ENCODE data around the gene RNF217. TPM values are rescaled to one million over a fixed set of nuclear protein-coding genes. Genes with fewer than 3 reads are reported as not detected.

The RNF217 gene
- total RNA-seq, 1 donor, result 24.9 TPM

GRCh38 chr6:125099211-125100073, 137.2 kb downstream of the RNF217 start:
- TF ChIP-seq CTCF (IDR thresholded peaks at IDR 0.05; ENCODE audit: insufficient read depth, low read length), result peak; percentile 6
- peak overlapping the region; percentile 72 for H3K4me3 ChIP-seq (ENCODE audit: low read depth, low read length)
- DNase-seq (ENCODE audit: low read depth), result no peak

GRCh38 chr6:125100074-125100652, 137.9 kb downstream of the RNF217 start:
- no peak for DNase-seq (ENCODE audit: low read depth)
- H3K4me3 ChIP-seq (ENCODE audit: low read depth, low read length), result peak overlapping the region; percentile 72
- no peak for TF ChIP-seq CTCF (IDR thresholded peaks at IDR 0.05; ENCODE audit: insufficient read depth, low read length)

- DNase-seq (ENCODE audit: low read depth), result no peak
- H3K4me3 ChIP-seq (ENCODE audit: low read depth, low read length), result no peak overlapping the region
- TF ChIP-seq CTCF (IDR thresholded peaks at IDR 0.05; ENCODE audit: insufficient read depth, low read length), result no peak
Observed at GRCh38 chr6:125101128-125101527, 138.9 kb downstream of the RNF217 start.

- H3K4me3 ChIP-seq (ENCODE audit: low read depth, low read length), result no peak overlapping the region
- DNase-seq (ENCODE audit: low read depth), result no peak
- no peak for TF ChIP-seq CTCF (IDR thresholded peaks at IDR 0.05; ENCODE audit: insufficient read depth, low read length)
Observed at GRCh38 chr6:125101631-125102030, 139.4 kb downstream of the RNF217 start.

GRCh38 chr6:125102411-125102810, 140.2 kb downstream of the RNF217 start:
- DNase-seq (ENCODE audit: low read depth), result no peak
- H3K4me3 ChIP-seq (ENCODE audit: low read depth, low read length), result no peak overlapping the region
- TF ChIP-seq CTCF (IDR thresholded peaks at IDR 0.05; ENCODE audit: insufficient read depth, low read length), result no peak

- DNase-seq (ENCODE audit: low read depth), result peak; percentile 88
- TF ChIP-seq CTCF (IDR thresholded peaks at IDR 0.05; ENCODE audit: insufficient read depth, low read length), result no peak
- no peak overlapping the region for H3K4me3 ChIP-seq (ENCODE audit: low read depth, low read length)
Observed at GRCh38 chr6:125102891-125103290, 140.7 kb downstream of the RNF217 start.
